Adipose tissue (tissue), 3 donors: ENCODE measurements around the gene SLC49A4. TPM values are rescaled to one million over a fixed set of nuclear protein-coding genes. Genes with fewer than 3 reads are reported as not detected.

Experiments used
- polyA plus RNA-seq, 3 donors: library from polyadenylated mRNA; stranded (reverse); fragments of 200-250 nt; gene quantifications; one replicate each; pipeline ENCODE4 v1.2.3, GENCODE V29; 2013
- donor health status: healthy with polysubstance abuse.
- donor health status: Bipolar disorder and iron deficiency.
- donor health status: healthy.

Gene SLC49A4
- polyA plus RNA-seq, 3 donors: 3.8 to 10.5 (median 7.3) TPM

Other genes starting within 250 kb of the SLC49A4 start
- gene PARP9, start 230.8 kb upstream of the SLC49A4 start, polyA plus RNA-seq: 10 to 100 TPM; 15.7 to 32.6 (median 19.2) TPM
- 10 to 100 TPM in 2 of 3 donors, 1 to 10 TPM in 1; 9.6 to 11.8 (median 11.4) TPM for gene DTX3L, start 230.7 kb upstream of the SLC49A4 start, polyA plus RNA-seq
- 1 to 10 TPM in 1 of 3 donors, under 1 TPM in 2; 0.61 to 1.2 (median 0.79) TPM for gene PARP15, start 217.4 kb upstream of the SLC49A4 start, polyA plus RNA-seq
- 10 to 100 TPM in 1 of 3 donors, 1 to 10 TPM in 2; 4.3 to 14.3 (median 9.4) TPM for gene PARP14, start 114.2 kb upstream of the SLC49A4 start, polyA plus RNA-seq
- gene HSPBAP1, start 1.2 kb upstream of the SLC49A4 start, polyA plus RNA-seq: 1 to 10 TPM; 3.0 to 9.1 (median 3.7) TPM
- 1 to 10 TPM in 2 of 3 donors, under 1 TPM in 1; 0.77 to 1.5 (median 1.4) TPM for gene SEMA5B, start 232.7 kb downstream of the SLC49A4 start, polyA plus RNA-seq